ENCODE data around the gene NDUFA13.

DNA sequence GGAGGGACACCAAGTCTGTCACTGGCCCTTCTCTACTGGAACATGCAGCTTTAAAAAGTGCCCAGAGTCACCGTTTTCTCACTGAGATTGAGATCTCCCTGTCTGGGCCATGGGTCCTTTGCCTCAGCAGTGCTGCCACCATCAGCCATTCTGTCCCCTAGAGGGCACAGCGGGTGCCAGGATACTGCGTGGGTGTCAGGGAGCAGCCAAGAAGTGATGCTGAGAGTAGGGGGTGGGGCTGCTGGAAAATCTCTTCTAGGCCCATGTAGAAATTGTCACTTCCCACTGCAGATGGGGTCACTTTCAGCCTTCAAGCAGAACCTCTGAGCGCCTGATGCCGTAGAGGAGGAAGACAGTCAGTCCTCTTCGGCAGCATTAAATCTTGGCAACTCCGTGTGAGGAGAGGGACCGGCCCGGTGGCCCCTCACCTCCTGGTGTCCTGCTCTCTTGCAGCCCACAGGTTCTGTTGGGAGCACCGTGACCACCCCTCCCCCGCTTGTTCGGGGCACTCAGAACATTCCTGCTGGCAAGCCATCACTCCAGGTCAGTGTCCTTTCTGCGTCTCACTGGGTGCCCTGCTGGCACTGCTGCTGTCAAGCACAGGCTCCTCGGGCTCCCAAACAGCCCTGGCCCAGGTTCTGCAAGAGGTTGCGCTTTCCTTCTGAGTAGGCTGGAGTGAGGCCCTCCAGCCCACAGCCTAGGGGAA lies 22.0 kb upstream of the NDUFA13 start:
- TF ChIP-seq, protein P1, sequence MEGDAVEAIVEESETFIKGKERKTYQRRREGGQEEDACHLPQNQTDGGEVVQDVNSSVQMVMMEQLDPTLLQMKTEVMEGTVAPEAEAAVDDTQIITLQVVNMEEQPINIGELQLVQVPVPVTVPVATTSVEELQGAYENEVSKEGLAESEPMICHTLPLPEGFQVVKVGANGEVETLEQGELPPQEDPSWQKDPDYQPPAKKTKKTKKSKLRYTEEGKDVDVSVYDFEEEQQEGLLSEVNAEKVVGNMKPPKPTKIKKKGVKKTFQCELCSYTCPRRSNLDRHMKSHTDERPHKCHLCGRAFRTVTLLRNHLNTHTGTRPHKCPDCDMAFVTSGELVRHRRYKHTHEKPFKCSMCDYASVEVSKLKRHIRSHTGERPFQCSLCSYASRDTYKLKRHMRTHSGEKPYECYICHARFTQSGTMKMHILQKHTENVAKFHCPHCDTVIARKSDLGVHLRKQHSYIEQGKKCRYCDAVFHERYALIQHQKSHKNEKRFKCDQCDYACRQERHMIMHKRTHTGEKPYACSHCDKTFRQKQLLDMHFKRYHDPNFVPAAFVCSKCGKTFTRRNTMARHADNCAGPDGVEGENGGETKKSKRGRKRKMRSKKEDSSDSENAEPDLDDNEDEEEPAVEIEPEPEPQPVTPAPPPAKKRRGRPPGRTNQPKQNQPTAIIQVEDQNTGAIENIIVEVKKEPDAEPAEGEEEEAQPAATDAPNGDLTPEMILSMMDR (IDR thresholded peaks at IDR 0.05) = no peak
- TF ChIP-seq POLR2A (IDR thresholded peaks at IDR 0.05) = no peak
